B cell (primary cell): Measurements from ENCODE around the gene KNG1. TPM values are rescaled to one million over a fixed set of nuclear protein-coding genes. Genes with fewer than 3 reads are reported as not detected.

Experiments
- ATAC-seq: fragments of 200-7000 bp; cut with Tn5 transposase; one replicate; pipeline ENCODE4 v1.10.0; 2021; ENCODE audit warnings: low read depth, mild to moderate bottlenecking, moderate number of reproducible peaks, moderate library complexity
- CTCF ChIA-PET: fragments of 350-600 bp; sonication (Branson Sonifier 250); formaldehyde crosslinking; loops from one replicate; lab custom pipeline; 2021; ENCODE audit warnings: antibody characterized with exemption, inconsistent platforms; lab: Charles Lee
- POLR2A ChIA-PET: fragments of 350-600 bp; sonication (Branson Sonifier 250); formaldehyde crosslinking; loops from one replicate; lab custom pipeline; 2021; ENCODE audit warnings: antibody characterized with exemption; lab: Charles Lee
- DNase-seq: peaks from one replicate; pipeline ENCODE4 v3.0.0; 2013
- H2AFZ ChIP-seq: 2 replicates; pipeline ENCODE4 v1.6.1; 2012; ENCODE audit warnings: mild to moderate bottlenecking, low read depth, low read length; ENCODE audit not compliant: insufficient read depth, poor library complexity, severe bottlenecking
- H3K27ac ChIP-seq, 2 donors: 1 replicate in 1 of 2; 2 replicates in 1 of 2; pipeline ENCODE4 v1.5.1; 2012 to 2013; ENCODE audit warnings: low read length in 2 of 2, mild to moderate bottlenecking in 2 of 2, moderate library complexity in 1 of 2
- H3K27me3 ChIP-seq, 4 experiments: fragments of 200-600 bp in 1 of 4; sonication (generic) in 1 of 4; replicated peaks in 1 of 4; 1 replicate in 2 of 4; 2 replicates in 2 of 4; pipeline versions ENCODE4 v1.6.1 to v1.7.0; 2013 to 2016; ENCODE audit warnings: low read length in 3 of 4, mild to moderate bottlenecking in 2 of 4, mixed read lengths in 1 of 4, moderate library complexity in 1 of 4; ENCODE audit not compliant: insufficient read depth in 4 of 4, control insufficient read depth in 3 of 4; ENCODE audit errors: control extremely low read depth in 1 of 4
- H3K36me3 ChIP-seq, 2 experiments: replicated peaks in 1 of 2; 1 replicate in 1 of 2; 2 replicates in 1 of 2; pipeline versions ENCODE4 v1.6.1 to v1.7.1; 2013; ENCODE audit warnings: low read length in 1 of 2; ENCODE audit not compliant: insufficient read depth in 2 of 2, control insufficient read depth in 1 of 2; ENCODE audit errors: control extremely low read depth in 1 of 2, extremely low read depth in 1 of 2
- H3K4me1 ChIP-seq, 2 donors: fragments of 200-600 bp in 1 of 2; sonication (generic) in 1 of 2; 1 replicate in 1 of 2; 2 replicates in 1 of 2; pipeline versions ENCODE4 v1.5.1 to v1.6.1; 2013 to 2017; ENCODE audit warnings: low read length in 2 of 2; ENCODE audit not compliant: control insufficient read depth in 2 of 2, insufficient read depth in 2 of 2
- H3K4me2 ChIP-seq: replicated peaks from 2 replicates; pipeline ENCODE3; 2012; ENCODE audit warnings: mild to moderate bottlenecking, low read depth, low read length; ENCODE audit not compliant: poor library complexity, severe bottlenecking
- H3K4me3 ChIP-seq, 5 experiments: fragments of 200-600 bp in 1 of 5; sonication (generic) in 1 of 5; 1 replicate in 3 of 5; 2 replicates in 2 of 5; pipeline versions ENCODE4 v1.5.1 to v1.7.0; 2011 to 2016; ENCODE audit warnings: low read length in 4 of 5, mild to moderate bottlenecking in 4 of 5, low read depth in 2 of 5, control low read depth in 1 of 5, moderate library complexity in 1 of 5; ENCODE audit not compliant: insufficient read depth in 1 of 5; ENCODE audit errors: control extremely low read depth in 1 of 5, extremely low read depth in 1 of 5
- H3K79me2 ChIP-seq: fragments of 200-600 bp; sonication (generic); one replicate; pipeline ENCODE4 v1.6.0; 2016; ENCODE audit warnings: low read length; ENCODE audit not compliant: control insufficient read depth, insufficient read depth
- H3K9ac ChIP-seq: fragments of 200-600 bp; sonication (generic); 2 replicates; pipeline ENCODE4 v1.6.1; 2017; ENCODE audit warnings: mild to moderate bottlenecking, low read length, moderate library complexity
- H3K9me3 ChIP-seq, 3 donors: one replicate each; pipeline versions ENCODE4 v1.6.1 to v1.7.1; 2013; ENCODE audit warnings: low read length in 2 of 3; ENCODE audit not compliant: control insufficient read depth in 2 of 3, insufficient read depth in 1 of 3; ENCODE audit errors: control extremely low read depth in 1 of 3
- H4K20me1 ChIP-seq: 2 replicates; pipeline ENCODE4 v1.6.0; 2012; ENCODE audit warnings: mild to moderate bottlenecking, low read length; ENCODE audit not compliant: insufficient read depth, control insufficient read depth, poor library complexity, severe bottlenecking
- H3K27ac Mint-ChIP-seq: one replicate; pipeline ENCODE4 v1.8.0; 2021; ENCODE audit warnings: mixed read lengths
- H3K27me3 Mint-ChIP-seq: one replicate; pipeline ENCODE4 v1.8.0; 2021; ENCODE audit warnings: mixed read lengths
- H3K4me1 Mint-ChIP-seq: one replicate; pipeline ENCODE4 v1.8.0; 2021; ENCODE audit warnings: mixed read lengths
- H3K4me3 Mint-ChIP-seq: one replicate; pipeline ENCODE4 v1.8.0; 2021; ENCODE audit warnings: mixed read lengths
- H3K9me3 Mint-ChIP-seq: one replicate; pipeline ENCODE4 v1.8.0; 2022; ENCODE audit warnings: mixed read lengths; ENCODE audit not compliant: insufficient read depth
- EZH2 ChIP-seq: IDR thresholded peaks from 2 replicates; pipeline ENCODE4 v1.6.1; 2012; ENCODE audit warnings: borderline replicate concordance, low read depth, mild to moderate bottlenecking, moderate library complexity, low read length; ENCODE audit not compliant: insufficient read depth, poor library complexity, severe bottlenecking
- WGBS: methylation state at CpG from one replicate; pipeline ENCODE4 v1.1.5; 2013; ENCODE audit warnings: missing lambda C conversion rate; ENCODE audit not compliant: insufficient coverage; 5-methylcytosine and 5-hydroxymethylcytosine counted together
- intact Hi-C: fragments of 100-400 bp; cut with micrococcal nuclease; formaldehyde crosslinking; loops from one replicate; pipeline ENCODE4 v1.10.0; 2022
- polyA plus RNA-seq: library from polyadenylated mRNA; depleted of rRNA; stranded (reverse); fragments of >200 nt; gene quantifications from 2 replicates; pipeline ENCODE4 v1.2.3, GENCODE V29; 2012
- total RNA-seq, 2 donors: library from RNA; stranded (reverse); fragments of 120-200 nt in 1 of 2; gene quantifications; 1 replicate in 1 of 2; 2 replicates in 1 of 2; pipeline versions ENCODE4 v1.2.3 to v1.2.4, GENCODE V29; 2013 to 2022
- TF ChIP-seq, protein P1 (sequence below): fragments of 200-600 bp; IDR thresholded peaks from one replicate; pipeline ENCODE4 v1.8.0; 2022; ENCODE audit warnings: antibody characterized with exemption, mild to moderate bottlenecking

KNG1 gene
- total and polyA plus RNA-seq, 2 donors (not counting 1 experiment from before 2014, with no cell fraction given): not detected

DNA sequence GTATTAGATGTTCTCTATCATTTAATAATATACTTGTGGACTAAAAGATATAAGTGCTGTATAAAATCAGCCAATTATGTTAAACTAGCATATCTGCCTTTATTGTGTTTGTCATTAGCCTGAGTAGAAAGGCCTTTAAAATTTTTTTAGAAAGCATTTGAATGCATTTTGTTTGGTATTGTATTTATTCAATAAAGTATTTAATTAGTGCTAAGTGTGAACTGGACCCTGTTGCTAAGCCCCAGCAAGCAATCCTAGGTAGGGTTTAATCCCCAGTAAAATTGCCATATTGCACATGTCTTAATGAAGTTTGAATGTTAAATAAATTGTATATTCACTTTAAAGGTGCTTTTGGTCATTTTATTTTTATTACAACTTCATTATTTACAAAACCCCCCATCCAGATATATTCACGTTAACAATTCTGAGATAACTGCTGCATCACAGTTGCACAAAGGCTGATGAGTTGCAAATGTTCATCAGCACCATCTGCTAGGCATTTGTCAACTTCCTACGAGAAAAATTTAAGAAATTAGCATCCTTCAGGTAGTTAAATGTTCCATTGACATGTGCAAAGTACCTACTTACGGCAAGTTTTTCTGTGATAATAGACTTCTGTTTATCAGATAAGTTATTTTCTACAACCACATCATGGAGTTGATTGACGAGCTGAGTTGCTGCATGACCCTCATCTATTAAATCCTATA, 72.5 kb downstream of the KNG1 start:
- Histone ChIP-seq H3K27ac (peak overlapping the region in 1 of 2 donors; percentile 61), H3K9ac (no peak overlapping the region), H2AFZ (no peak overlapping the region), H3K27me3 (no peaks in the 10 kb centered on the region), H3K9me3 (no peaks in the 10 kb centered on the region), H3K4me2 (no peak overlapping the region), H3K4me1 (peaks cover 33 to 35% of the 10 kb centered on the region in 2 donors), H3K4me3 (no peak overlapping the region), H3K79me2 (peaks cover 23% of the 10 kb centered on the region), H4K20me1 (peaks cover 58% of the 10 kb centered on the region), H3K36me3 (peaks cover 12 to 81% of the 10 kb centered on the region in 2 experiments)
- TF ChIP-seq, protein P1, sequence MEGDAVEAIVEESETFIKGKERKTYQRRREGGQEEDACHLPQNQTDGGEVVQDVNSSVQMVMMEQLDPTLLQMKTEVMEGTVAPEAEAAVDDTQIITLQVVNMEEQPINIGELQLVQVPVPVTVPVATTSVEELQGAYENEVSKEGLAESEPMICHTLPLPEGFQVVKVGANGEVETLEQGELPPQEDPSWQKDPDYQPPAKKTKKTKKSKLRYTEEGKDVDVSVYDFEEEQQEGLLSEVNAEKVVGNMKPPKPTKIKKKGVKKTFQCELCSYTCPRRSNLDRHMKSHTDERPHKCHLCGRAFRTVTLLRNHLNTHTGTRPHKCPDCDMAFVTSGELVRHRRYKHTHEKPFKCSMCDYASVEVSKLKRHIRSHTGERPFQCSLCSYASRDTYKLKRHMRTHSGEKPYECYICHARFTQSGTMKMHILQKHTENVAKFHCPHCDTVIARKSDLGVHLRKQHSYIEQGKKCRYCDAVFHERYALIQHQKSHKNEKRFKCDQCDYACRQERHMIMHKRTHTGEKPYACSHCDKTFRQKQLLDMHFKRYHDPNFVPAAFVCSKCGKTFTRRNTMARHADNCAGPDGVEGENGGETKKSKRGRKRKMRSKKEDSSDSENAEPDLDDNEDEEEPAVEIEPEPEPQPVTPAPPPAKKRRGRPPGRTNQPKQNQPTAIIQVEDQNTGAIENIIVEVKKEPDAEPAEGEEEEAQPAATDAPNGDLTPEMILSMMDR: no peak
- ATAC-seq (no peak), DNase-seq (peak; percentile 29)
- peaks cover 51% of the 10 kb centered on the region for H3K4me1 Mint-ChIP-seq
- no peak overlapping the region for H3K4me3 Mint-ChIP-seq
- no peaks in the 10 kb centered on the region for H3K9me3 Mint-ChIP-seq
- CTCF ChIA-PET: interaction anchor here (1.3 kb wide), 1 partner anchor 16 kb away, joined by 3 read pairs; the partner anchor contains the start of gene RFC4
- H3K27me3 Mint-ChIP-seq: no peaks in the 10 kb centered on the region
- no peak overlapping the region for H3K27ac Mint-ChIP-seq
- intact Hi-C loops: loop anchor here (5.0 to 10.0 kb wide), 2 partner anchors 143 to 1205 kb away; partner anchors contain the start of genes SENP2 and ST6GAL1
- POLR2A ChIA-PET: no interaction called here
- WGBS: 57% methylated on average over 1 of the region's 4 CpGs

GRCh38 chr3:186790261-186790981, 73.3 kb downstream of the KNG1 start:
- DNase-seq (peak; percentile 29), ATAC-seq (no peak)
- peaks cover 26 to 28% of the 10 kb centered on the region in 2 donors for H3K4me1 ChIP-seq
- Mint-ChIP-seq H3K9me3 (no peaks in the 10 kb centered on the region), H3K4me1 (peaks cover 44% of the 10 kb centered on the region), H3K4me3 (no peak overlapping the region), H3K27ac (peak overlapping the region; percentile 32), H3K27me3 (no peaks in the 10 kb centered on the region)
- no peak overlapping the region for H3K4me2 ChIP-seq
- TF ChIP-seq EZH2: no peak
- TF ChIP-seq, protein P1: no peak
- intact Hi-C loops: no loop called here
- peak overlapping the region in 1 of 2 donors; percentile 61 for H3K27ac ChIP-seq
- POLR2A ChIA-PET: interaction anchor here (0.9 kb wide), 1 partner anchor 18 kb away, joined by 4 read pairs; no protein-coding TSS in a partner anchor
- H2AFZ ChIP-seq: no peak overlapping the region
- 82% methylated on average over 3 of the region's 8 CpGs for WGBS
- CTCF ChIA-PET: no interaction called here
- H3K27me3 ChIP-seq: no peaks in the 10 kb centered on the region
- no peaks in the 10 kb centered on the region for H3K9me3 ChIP-seq
- H3K36me3 ChIP-seq: peaks cover 12 to 74% of the 10 kb centered on the region in 2 experiments
- H3K9ac ChIP-seq: no peak overlapping the region
- peaks cover 51% of the 10 kb centered on the region for H4K20me1 ChIP-seq
- peaks cover 16% of the 10 kb centered on the region for H3K79me2 ChIP-seq
- H3K4me3 ChIP-seq: no peak overlapping the region
